ENCODE data around the gene ATP13A4.

Gene ATP13A4

GRCh38 chr3:193354423-193354822 lies 200.3 kb downstream of the ATP13A4 start:
- Histone ChIP-seq H3K9me3 (ENCODE audit: control insufficient read depth, insufficient read depth, low read depth, low read length) (no peaks in the 10 kb centered on the region), H3K4me3 (ENCODE audit: low read depth, low read length) (no peak overlapping the region), H3K4me1 (ENCODE audit: control insufficient read depth, insufficient read depth, low read length) (peaks cover 3% of the 10 kb centered on the region), H3K36me3 (ENCODE audit: control insufficient read depth, insufficient read depth, low read length) (no peaks in the 10 kb centered on the region), H3K27ac (ENCODE audit: low read depth, low read length) (no peak overlapping the region), H3K27me3 (ENCODE audit: control insufficient read depth, insufficient read depth, low read length) (no peaks in the 10 kb centered on the region), H3K9ac (ENCODE audit: low read length) (no peak overlapping the region)

All from HUES6 (cell line).